Measurements from ENCODE around the gene HSPA9. TPM values are rescaled to one million over a fixed set of nuclear protein-coding genes. Genes with fewer than 3 reads are reported as not detected.

Gene HSPA9
- total RNA-seq, 1 experiment from 2014 or later: 537 TPM

- Histone ChIP-seq H3K36me3 (ENCODE audit: control insufficient read depth, insufficient read depth, low read length) (no peaks in the 10 kb centered on the region), H3K9me3 (no peaks in the 10 kb centered on the region), H3K27me3 (replicated peaks; ENCODE audit: control insufficient read depth, insufficient read depth, low read length) (no peaks in the 10 kb centered on the region), H3K4me1 (no peaks in the 10 kb centered on the region), H3K4me3 (ENCODE audit: low read depth, low read length) (no peak overlapping the region)
- DNase-seq: no peak
- Mint-ChIP-seq H3K9me3 (ENCODE audit: unreplicated experiment) (no peaks in the 10 kb centered on the region), H3K4me3 (ENCODE audit: unreplicated experiment) (no peak overlapping the region), H3K27me3 (ENCODE audit: insufficient read depth, unreplicated experiment) (no peaks in the 10 kb centered on the region), H3K4me1 (ENCODE audit: low read depth, unreplicated experiment) (no peaks in the 10 kb centered on the region), H3K36me3 (ENCODE audit: insufficient read depth, unreplicated experiment) (no peaks in the 10 kb centered on the region), H3K27ac (ENCODE audit: unreplicated experiment) (no peak overlapping the region)
- ChIA-PET CTCF (no interaction called here), POLR2A (no interaction called here)
- intact Hi-C loops (cut with micrococcal nuclease; ENCODE audit: unreplicated experiment): no loop called here
- no peak for TF ChIP-seq CTCF (IDR thresholded peaks at IDR 0.05; ENCODE audit: insufficient read depth in 1 of 2, low read depth in 1 of 2, low read length in 1 of 2, severe bottlenecking in 1 of 2, unreplicated experiment in 1 of 2)
- no TSS peak for BruUV-seq (replicated peaks)
Measured at GRCh38 chr5:138620663-138621224, 45.5 kb upstream of the HSPA9 start.

- H3K36me3 ChIP-seq (ENCODE audit: control insufficient read depth, insufficient read depth, low read length): no peaks in the 10 kb centered on the region
Measured at GRCh38 chr5:138616508-138616907, 41.3 kb upstream of the HSPA9 start.

GRCh38 chr5:138615461-138615860 is 40.3 kb upstream of the HSPA9 start:
- ChIA-PET POLR2A (no interaction called here), CTCF (no interaction called here)
- no TSS peak for BruUV-seq (replicated peaks)

More at GRCh38 chr5:138616508-138616907, 41.3 kb upstream of the HSPA9 start:
- no TSS peak for BruUV-seq (replicated peaks)
- no peak for DNase-seq
- H3K4me1 Mint-ChIP-seq (ENCODE audit: low read depth, unreplicated experiment): no peaks in the 10 kb centered on the region
- H3K9me3 Mint-ChIP-seq (ENCODE audit: unreplicated experiment): no peaks in the 10 kb centered on the region
- Histone ChIP-seq H3K9me3 (no peaks in the 10 kb centered on the region), H3K27me3 (replicated peaks; ENCODE audit: control insufficient read depth, insufficient read depth, low read length) (no peaks in the 10 kb centered on the region), H3K4me3 (ENCODE audit: low read depth, low read length) (no peak overlapping the region), H3K4me1 (no peaks in the 10 kb centered on the region)
- TF ChIP-seq CTCF (IDR thresholded peaks at IDR 0.05; ENCODE audit: insufficient read depth in 1 of 2, low read depth in 1 of 2, low read length in 1 of 2, severe bottlenecking in 1 of 2, unreplicated experiment in 1 of 2): no peak
- H3K27me3 Mint-ChIP-seq (ENCODE audit: insufficient read depth, unreplicated experiment): no peaks in the 10 kb centered on the region
- no peaks in the 10 kb centered on the region for H3K36me3 Mint-ChIP-seq (ENCODE audit: insufficient read depth, unreplicated experiment)
- ChIA-PET CTCF (no interaction called here), POLR2A (no interaction called here)
- H3K4me3 Mint-ChIP-seq (ENCODE audit: unreplicated experiment): no peak overlapping the region
- no peak overlapping the region for H3K27ac Mint-ChIP-seq (ENCODE audit: unreplicated experiment)
- intact Hi-C loops (cut with micrococcal nuclease; ENCODE audit: unreplicated experiment): no loop called here

More at GRCh38 chr5:138615461-138615860, 40.3 kb upstream of the HSPA9 start:
- intact Hi-C loops (cut with micrococcal nuclease; ENCODE audit: unreplicated experiment): no loop called here
- H3K4me1 ChIP-seq: no peaks in the 10 kb centered on the region
- Mint-ChIP-seq H3K36me3 (ENCODE audit: insufficient read depth, unreplicated experiment) (no peaks in the 10 kb centered on the region), H3K4me3 (ENCODE audit: unreplicated experiment) (no peak overlapping the region), H3K4me1 (ENCODE audit: low read depth, unreplicated experiment) (no peaks in the 10 kb centered on the region), H3K27me3 (ENCODE audit: insufficient read depth, unreplicated experiment) (no peaks in the 10 kb centered on the region), H3K9me3 (ENCODE audit: unreplicated experiment) (no peaks in the 10 kb centered on the region), H3K27ac (ENCODE audit: unreplicated experiment) (no peak overlapping the region)
- H3K27me3 ChIP-seq (replicated peaks; ENCODE audit: control insufficient read depth, insufficient read depth, low read length): no peaks in the 10 kb centered on the region
- H3K36me3 ChIP-seq (ENCODE audit: control insufficient read depth, insufficient read depth, low read length): no peaks in the 10 kb centered on the region
- DNase-seq: no peak
- no peak for TF ChIP-seq CTCF (IDR thresholded peaks at IDR 0.05; ENCODE audit: insufficient read depth in 1 of 2, low read depth in 1 of 2, low read length in 1 of 2, severe bottlenecking in 1 of 2, unreplicated experiment in 1 of 2)
- no peak overlapping the region for H3K4me3 ChIP-seq (ENCODE audit: low read depth, low read length)
- H3K9me3 ChIP-seq: no peaks in the 10 kb centered on the region
